ENCODE measurements around the gene DIAPH1. TPM values are rescaled to one million over a fixed set of nuclear protein-coding genes. Genes with fewer than 3 reads are reported as not detected.
A peak's percentile ranks its signal among the peaks of the same experiment; 100 is the strongest.

The DIAPH1 gene
- total RNA-seq, 1 experiment from 2014 or later: 157 TPM

DNA sequence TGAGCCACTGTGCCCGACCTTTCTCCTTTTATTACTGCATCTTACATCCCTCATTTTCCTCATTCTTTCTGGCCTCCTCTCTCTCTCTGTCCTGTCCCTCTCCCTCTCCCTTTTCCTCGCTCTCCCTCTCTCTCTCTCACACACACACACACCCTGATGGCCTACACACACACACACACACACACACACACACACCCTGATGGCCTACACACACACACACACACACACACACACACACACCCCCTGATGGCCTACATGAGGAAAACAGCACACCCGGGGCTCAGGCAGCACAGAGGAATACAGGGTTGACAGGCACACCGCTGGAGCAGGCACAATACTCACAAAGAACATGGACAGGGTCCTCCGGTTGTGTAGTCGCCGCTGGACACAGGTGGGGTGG is 36.2 kb upstream of the DIAPH1 start:
- Histone ChIP-seq H3K4me3 (no peak overlapping the region), H3K36me3 (ENCODE audit: low read depth) (peaks cover 5% of the 10 kb centered on the region; the same call in 1 of the 2 replicates), H3K27ac (no peak overlapping the region), H3K79me2 (ENCODE audit: low read depth) (no peaks in the 10 kb centered on the region), H3K4me2 (no peak overlapping the region), H2AFZ (no peak overlapping the region), H3K4me1 (replicated peaks; ENCODE audit: insufficient read depth) (peaks cover 12% of the 10 kb centered on the region), H4K20me1 (ENCODE audit: insufficient read depth) (no peaks in the 10 kb centered on the region), H3K9me3 (ENCODE audit: insufficient read depth, low read depth) (no peaks in the 10 kb centered on the region), H3F3A (ENCODE audit: insufficient read depth, low read depth) (peaks cover 18% of the 10 kb centered on the region), H3K9me2 (ENCODE audit: insufficient read depth) (no peaks in the 10 kb centered on the region), H3K27me3 (ENCODE audit: insufficient read depth, low read depth) (no peaks in the 10 kb centered on the region)
- intact Hi-C loops (cut with micrococcal nuclease; ENCODE audit: unreplicated experiment): no loop called here
- ChIA-PET CTCF (no interaction called here), POLR2A (ENCODE audit: unreplicated experiment) (no interaction called here)
- no peak for DNase-seq
- no peak for TF ChIP-seq EZH2 (IDR thresholded peaks at IDR 0.05; ENCODE audit: low read depth)
- TF ChIP-seq, protein P1, sequence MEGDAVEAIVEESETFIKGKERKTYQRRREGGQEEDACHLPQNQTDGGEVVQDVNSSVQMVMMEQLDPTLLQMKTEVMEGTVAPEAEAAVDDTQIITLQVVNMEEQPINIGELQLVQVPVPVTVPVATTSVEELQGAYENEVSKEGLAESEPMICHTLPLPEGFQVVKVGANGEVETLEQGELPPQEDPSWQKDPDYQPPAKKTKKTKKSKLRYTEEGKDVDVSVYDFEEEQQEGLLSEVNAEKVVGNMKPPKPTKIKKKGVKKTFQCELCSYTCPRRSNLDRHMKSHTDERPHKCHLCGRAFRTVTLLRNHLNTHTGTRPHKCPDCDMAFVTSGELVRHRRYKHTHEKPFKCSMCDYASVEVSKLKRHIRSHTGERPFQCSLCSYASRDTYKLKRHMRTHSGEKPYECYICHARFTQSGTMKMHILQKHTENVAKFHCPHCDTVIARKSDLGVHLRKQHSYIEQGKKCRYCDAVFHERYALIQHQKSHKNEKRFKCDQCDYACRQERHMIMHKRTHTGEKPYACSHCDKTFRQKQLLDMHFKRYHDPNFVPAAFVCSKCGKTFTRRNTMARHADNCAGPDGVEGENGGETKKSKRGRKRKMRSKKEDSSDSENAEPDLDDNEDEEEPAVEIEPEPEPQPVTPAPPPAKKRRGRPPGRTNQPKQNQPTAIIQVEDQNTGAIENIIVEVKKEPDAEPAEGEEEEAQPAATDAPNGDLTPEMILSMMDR (conservative IDR thresholded peaks at IDR 0.05): no peak
- no TSS peak for BruUV-seq (replicated peaks)

DNA sequence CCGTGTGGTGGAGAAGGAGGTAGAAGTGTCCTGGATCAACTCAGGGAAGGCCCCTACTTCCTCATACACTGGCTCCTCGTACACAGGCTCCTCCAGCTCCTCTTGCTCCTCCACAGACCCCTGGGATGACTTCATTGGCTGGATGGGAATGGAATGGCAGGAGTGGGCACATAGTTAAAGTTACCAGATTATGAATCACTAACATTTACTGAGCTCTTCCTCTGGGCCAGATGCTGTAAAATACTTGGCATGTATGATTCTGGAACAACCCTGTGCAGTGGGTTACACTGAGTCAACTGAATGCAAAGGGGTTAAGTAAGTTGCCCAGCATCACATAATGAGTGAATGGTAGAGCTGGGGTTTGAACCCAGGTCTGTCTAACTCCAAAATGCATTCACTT is 35.5 kb upstream of the DIAPH1 start:
- Histone ChIP-seq H3K36me3 (ENCODE audit: low read depth) (peaks cover 5% of the 10 kb centered on the region; the same call in 1 of the 2 replicates), H3K4me2 (no peak overlapping the region), H3K27ac (no peak overlapping the region), H3K27me3 (ENCODE audit: insufficient read depth, low read depth) (no peaks in the 10 kb centered on the region), H3K79me2 (ENCODE audit: low read depth) (no peaks in the 10 kb centered on the region), H2AFZ (no peak overlapping the region), H3F3A (ENCODE audit: insufficient read depth, low read depth) (peaks cover 18% of the 10 kb centered on the region), H3K4me3 (no peak overlapping the region), H3K9me3 (ENCODE audit: insufficient read depth, low read depth) (no peaks in the 10 kb centered on the region), H4K20me1 (ENCODE audit: insufficient read depth) (no peaks in the 10 kb centered on the region), H3K9me2 (ENCODE audit: insufficient read depth) (no peaks in the 10 kb centered on the region), H3K4me1 (replicated peaks; ENCODE audit: insufficient read depth) (peaks cover 12% of the 10 kb centered on the region)
- CTCF ChIA-PET: no interaction called here
- intact Hi-C loops (cut with micrococcal nuclease; ENCODE audit: unreplicated experiment): no loop called here
- TF ChIP-seq EZH2 (IDR thresholded peaks at IDR 0.05; ENCODE audit: low read depth): no peak
- TF ChIP-seq, protein P1 (conservative IDR thresholded peaks at IDR 0.05): no peak
- no TSS peak for BruUV-seq (replicated peaks)
- POLR2A ChIA-PET (ENCODE audit: unreplicated experiment): no interaction called here
- no peak for DNase-seq

DNA sequence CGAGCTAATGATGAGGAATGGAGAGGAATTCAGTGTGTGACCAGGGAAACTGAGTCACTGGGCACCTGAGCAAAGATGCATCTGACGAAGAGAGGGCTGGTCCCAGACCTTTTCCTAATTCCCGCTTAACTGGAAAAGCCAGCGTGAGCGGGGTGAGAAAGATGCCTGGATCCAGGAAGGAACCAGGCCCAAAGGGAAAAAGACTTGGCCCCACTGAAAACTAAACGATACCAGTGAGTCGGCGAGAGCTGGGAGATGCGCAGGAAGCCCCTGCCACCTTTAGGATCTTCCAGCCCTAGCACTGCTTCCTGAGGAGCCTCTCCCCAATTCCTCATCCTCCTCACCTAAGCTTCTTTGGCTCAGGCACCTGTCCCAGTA is 32.9 kb upstream of the DIAPH1 start:
- peaks cover 18% of the 10 kb centered on the region for H3F3A ChIP-seq (ENCODE audit: insufficient read depth, low read depth)
- peak overlapping the region; percentile 69 for H3K4me3 ChIP-seq
- no peaks in the 10 kb centered on the region for H4K20me1 ChIP-seq (ENCODE audit: insufficient read depth)
- H3K9me2 ChIP-seq (ENCODE audit: insufficient read depth): no peaks in the 10 kb centered on the region
- H3K27me3 ChIP-seq (ENCODE audit: insufficient read depth, low read depth): no peaks in the 10 kb centered on the region
- TSS peak; percentile 90 for BruUV-seq (replicated peaks)
- H2AFZ ChIP-seq: peak overlapping the region; percentile 95
- no peaks in the 10 kb centered on the region for H3K79me2 ChIP-seq (ENCODE audit: low read depth)
- CTCF ChIA-PET: no interaction called here
- no peak overlapping the region for H3K27ac ChIP-seq
- POLR2A ChIA-PET (ENCODE audit: unreplicated experiment): interaction anchor here (0.6 to 0.7 kb wide), 2 partner anchors 16 to 514 kb away, joined by 3 to 6 read pairs; no protein-coding TSS in a partner anchor
- peaks cover 12% of the 10 kb centered on the region for H3K4me1 ChIP-seq (replicated peaks; ENCODE audit: insufficient read depth)
- no peak for DNase-seq
- intact Hi-C loops (cut with micrococcal nuclease; ENCODE audit: unreplicated experiment): loop anchor here (1.0 kb wide), 1 partner anchor 13 kb away; no protein-coding TSS in a partner anchor
- H3K4me2 ChIP-seq: peak overlapping the region; percentile 77
- H3K36me3 ChIP-seq (ENCODE audit: low read depth): no peaks in the 10 kb centered on the region; the same call in 1 of the 2 replicates
- H3K9me3 ChIP-seq (ENCODE audit: insufficient read depth, low read depth): no peaks in the 10 kb centered on the region
- TF ChIP-seq, protein P1 (conservative IDR thresholded peaks at IDR 0.05): no peak

Data from PC-9 (cell line).